Stimulated activated CD8-positive, alpha-beta memory T cell treated with anti-CD3 and anti-CD28 coated beads, Interleukin-4, amount 100 ng/mL, for 24 hours (primary cell): ENCODE data around the gene USP7.

ENCODE experiments used
- DNase-seq: peaks from one replicate; pipeline ENCODE4 v3.0.0-alpha.2; 2020; ENCODE audit warnings: low read depth

Gene USP7

DNA sequence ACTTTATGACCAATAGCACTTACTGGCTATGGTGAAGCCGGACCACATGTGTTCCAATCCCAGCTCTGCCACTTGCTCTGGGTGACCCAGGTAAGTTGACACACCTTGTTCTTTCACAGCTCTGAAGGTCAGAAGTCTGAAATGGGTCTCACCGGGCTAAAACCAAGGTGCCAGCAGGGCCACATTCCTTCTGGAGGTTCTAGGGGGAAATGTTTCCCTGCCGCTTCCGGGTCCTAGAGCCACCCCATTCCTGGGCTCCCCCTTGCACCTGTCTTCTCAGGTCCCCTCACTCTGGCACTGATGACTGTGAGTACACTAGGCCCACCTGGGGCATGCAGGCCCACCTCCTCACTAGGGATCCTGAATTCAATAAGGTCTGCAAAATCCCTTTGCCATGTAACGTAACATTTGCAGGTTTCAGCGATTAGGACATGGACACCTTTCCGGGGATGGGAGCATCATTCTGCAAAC, 11.4 kb downstream of the USP7 start:
- no peak for DNase-seq

DNA sequence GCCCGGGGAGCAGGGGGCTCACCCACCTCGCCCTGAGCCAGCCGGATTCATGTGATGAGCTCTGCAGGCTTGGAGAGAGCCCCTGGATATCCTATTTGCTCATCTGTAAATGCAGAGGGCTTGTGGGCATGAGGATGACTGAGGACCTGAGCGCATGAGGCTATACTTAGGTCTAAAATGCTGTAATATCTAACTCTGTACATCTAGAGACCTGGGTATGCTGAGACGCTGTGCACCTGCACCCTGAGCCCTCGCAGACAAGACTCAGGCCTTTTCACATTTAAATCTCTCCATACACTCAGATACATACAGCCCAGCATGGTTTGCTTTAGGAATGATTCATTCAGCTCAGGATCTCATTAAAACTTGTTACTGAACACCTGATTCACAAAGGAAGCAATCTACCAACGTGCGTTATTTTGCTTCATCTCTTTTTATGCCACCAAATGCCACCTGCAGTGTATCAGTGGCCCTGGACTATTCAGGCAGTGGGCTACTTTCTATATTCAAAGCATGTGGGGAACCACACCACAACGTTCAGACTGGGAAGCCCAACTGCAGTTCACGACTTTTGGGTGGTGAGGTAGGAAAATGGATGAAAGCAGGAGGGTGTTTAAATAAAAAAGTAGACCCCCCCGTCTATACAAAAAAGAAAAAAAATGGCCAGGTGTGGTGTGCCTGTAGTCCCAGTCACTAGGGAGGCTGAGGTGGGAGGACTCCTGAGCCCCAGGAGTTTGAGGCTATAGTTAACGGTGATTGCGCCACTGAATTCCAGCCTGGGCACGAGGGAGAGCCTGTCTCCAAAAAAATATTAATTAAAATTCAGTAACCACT, 12.0 kb downstream of the USP7 start:
- DNase-seq, result no peak

DNA sequence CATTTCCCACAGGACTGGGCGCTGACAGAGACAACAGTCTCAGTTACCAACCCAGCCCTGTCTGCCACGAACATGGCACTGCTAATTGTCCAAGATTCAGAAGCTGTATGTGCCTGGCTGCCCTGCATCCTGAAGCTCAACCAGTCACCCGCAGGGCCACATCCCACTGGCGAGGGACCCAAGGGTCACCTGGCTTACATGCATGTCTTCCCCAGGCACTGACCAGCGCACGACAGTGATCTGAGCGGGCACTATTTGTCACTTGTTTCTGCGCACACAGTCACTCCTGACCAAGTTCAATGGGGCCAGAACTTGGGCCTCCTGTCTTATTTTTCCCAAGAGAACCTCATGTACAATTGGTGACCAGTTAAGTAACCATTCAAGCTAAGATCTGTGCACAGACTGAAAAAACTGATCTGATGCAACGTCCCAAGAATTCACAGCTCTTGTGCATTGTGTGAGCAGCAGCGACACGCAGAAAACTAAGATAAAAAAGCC, 13.1 kb downstream of the USP7 start:
- no peak for DNase-seq

DNA sequence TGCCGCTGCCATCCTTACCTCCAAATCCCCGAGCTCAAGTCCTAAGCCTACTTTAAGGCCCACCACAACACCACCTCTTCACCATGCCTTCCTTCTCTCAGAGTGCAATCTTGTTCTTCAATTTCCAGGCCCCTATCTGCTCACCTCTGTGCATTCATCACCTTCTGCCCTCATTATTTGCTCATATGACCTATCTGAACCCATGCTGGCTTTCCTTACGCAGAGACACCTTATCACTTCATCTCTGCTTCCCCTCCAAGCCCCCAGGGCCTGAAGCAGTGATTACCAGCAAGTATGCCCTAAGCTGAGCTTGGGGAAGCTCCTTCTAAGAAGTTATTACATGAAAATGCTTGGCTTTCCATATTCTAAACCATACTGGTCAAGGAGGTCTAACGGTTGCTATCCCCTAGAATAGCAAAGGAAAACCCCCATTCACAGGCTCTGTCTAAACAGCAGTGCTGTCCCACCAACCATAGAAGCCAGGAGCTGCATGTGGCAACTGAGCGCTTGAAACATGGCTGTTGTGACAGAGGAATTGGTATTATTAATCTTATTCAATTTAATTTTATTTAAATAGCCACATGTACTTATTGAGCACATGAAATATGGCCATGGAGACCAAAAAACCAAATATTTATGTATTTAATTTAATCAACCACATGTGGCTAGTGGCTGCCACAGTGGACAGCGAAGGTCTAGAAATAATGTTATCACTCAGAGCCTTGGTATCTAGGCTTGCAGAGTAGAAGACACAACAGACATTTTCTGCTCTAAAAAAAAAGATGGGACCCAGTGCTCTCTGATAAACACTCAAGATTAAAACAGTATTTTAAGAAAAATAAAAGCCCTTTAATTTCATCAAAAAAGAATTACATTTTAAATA, 13.9 kb downstream of the USP7 start:
- DNase-seq, result no peak

DNA sequence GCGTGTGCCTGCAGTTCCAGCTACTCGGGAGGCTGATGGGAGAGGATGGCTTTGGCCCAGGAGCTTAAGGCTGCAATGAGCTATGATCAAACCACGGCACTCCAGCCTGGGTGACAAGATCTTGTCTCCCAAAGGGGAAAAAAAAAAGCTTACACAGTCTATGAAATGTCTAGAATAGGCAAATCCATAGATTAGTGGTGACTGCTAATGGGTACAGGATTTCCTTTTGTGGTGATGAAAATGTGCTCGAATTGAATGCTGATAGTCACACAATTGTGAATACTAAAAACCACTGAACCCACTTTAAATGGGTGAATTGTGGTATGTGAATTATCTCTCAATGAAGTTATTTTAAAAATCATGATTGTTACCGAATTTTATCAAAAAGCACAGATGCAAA, 14.9 kb downstream of the USP7 start:
- DNase-seq, result no peak

DNA sequence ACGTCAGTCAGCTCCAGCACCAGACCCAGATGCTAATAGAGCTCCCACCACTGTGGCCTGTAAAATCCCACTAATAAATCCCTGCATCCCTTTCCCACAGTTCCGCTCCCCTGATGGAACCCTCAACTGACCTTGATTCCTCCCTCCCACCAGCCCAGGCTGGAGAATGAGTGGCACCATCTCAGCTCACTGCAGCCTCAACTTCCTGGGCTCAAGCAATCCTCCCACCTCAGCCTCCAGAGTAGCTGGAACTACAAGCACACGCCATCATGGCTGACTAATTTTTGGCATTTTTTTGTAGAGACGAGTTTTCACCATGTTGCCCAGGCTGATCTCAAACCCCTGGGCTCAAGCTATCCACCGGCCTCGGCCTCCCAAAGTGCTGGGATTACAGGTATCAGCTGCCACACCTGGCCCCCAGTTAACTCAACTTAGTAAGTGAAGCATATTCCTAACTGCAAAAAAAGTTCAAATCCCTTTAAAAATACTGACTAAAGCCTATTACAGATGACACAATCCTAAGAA, 15.6 kb downstream of the USP7 start:
- no peak for DNase-seq

DNA sequence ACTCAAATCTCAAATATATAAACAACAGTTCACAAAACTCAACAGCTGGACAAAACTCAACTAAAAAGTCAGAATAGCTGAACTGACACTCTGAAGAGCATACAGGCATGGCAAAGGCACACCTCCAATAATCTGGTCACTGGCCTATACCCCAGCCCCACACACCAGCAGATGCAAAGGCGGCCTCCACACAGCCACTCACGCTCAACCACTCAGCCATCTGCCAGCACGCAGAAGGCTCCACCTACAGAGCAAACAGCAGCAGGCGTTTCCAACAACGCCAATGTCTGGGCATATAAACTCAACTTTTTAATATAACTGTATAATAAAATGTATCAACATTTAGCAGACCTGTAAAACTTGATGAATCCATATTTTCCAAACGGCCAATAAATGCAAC, 17.2 kb downstream of the USP7 start:
- no peak for DNase-seq

DNA sequence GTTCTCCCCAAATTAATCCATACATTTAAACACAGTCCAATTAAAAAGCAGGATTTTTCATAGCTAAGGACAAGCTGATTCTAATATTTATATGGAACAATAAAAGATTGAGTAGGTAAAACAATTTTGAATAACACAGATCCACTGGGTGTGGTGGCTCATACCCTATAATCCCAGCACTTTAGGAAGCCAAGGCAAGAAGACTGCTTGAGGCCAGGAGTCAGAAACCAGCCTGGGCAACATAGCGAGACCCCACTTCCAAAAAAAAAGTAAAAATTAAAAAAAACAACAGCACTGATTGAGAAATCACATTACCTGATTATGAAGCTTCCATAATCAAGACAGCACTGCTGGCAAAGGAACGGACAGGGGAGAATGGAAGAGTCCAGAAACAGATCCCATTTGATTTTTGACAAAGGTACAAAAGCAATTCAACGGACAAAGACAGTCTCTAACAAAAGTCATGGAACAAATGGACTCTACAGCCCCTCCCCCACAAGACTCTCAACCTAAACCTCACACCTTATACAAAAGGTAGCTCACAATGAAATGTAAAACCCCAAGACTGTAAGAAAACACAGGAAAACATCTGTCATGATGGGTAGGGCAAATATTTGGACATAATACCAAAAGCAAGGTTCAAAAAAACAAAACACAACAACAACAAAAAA, 17.9 kb downstream of the USP7 start:
- no peak for DNase-seq

DNA sequence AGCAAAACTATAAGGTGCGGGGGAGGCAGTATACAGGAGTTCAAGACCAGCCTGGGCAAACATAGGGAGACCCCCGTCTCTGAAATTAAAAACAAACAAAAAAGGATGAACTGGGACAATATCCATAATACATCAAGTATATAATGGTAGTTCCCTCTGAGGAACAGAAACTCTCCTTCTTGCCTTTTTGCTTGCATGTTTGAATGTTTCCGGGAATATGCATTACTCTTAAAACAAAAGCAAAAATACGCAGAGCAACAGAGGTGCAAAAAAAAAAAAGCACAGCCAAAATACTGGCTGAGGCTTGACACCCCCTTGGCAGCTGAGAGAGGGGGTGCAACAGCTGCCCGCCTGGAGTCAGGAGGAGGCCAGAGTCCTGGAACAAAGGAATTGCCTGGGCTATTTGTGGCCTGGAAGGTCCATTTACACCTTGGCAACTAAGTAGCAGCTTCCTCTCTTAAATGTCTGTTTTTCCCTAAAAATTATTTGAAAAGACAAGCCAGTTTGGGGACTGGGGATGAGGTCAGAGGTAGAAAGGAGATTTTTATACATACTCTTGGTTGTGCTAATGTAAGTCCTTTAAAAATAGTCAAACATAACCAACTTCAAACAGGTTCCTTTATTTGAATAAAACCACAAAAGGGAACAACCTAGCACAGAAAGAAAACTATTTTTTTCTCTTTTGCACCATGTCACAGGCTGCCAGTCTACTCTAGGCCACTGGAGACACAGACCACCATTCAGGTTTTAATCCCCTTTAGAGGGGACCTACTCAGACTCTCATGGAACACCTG, 19.5 kb downstream of the USP7 start:
- no peak for DNase-seq

DNA sequence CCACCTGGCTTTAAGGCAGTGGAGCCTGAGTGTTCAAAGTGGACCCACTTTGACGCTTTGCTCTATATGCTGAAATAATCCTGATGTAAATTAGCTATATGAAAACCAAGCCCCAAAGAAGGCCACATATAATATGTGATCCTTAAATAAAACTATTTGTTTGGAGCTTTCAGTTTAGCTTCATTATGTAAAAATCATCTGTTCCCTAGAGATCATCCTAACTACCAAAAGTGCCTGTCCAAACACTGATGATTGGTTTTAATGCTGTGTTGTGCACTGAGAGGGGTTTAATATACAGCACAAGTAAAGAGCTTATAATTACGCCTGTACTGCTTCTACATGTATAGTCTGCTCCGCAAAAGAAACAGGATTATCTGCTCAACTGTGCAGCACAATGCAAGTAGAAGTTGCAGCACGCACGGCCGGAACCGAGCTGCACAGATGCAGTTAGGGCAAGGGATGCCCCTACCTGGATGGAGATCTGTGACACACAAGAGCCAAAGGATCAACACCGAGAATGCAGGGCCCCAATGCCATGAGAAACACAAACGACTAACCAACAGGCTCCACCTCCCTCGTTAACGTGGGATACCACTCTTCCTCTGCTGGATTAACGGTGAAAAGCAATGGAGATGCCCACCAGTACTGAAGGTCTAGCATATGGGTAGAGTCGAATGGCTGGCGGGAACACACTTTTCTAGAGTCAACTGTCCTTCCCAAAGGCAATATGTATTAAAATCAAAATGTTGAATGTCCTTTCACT, 20.5 kb downstream of the USP7 start:
- no peak for DNase-seq

DNA sequence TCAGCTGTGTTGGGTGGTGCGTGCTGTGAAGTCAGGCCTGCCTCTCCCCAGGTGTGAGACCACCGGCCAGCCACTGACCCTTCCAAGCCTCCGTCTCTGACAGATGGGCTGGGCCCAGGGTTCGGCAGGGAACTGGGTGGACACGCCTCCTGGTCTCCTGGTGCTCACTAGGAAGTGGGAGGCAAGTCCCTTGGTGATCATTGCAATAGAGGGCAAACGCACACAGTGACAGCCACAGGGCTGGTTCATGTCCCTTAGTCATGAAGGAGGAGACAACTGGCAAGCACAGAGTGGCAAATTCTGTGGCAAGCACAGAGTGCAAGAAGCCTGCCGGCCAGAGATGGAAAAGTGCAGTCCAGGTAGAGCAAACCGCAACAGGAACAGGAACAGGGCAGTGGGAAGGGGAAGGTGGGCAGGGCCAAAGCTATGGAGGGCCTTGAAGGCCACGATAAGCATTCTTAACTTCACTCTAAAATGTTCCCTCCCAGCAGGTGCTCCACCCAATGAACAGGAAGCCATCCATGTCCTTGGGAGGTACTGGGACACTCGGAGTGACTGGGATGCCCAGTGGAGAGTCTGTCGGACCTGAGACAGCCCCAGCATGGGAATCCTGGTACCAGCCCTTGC, 21.9 kb downstream of the USP7 start:
- no peak for DNase-seq

DNA sequence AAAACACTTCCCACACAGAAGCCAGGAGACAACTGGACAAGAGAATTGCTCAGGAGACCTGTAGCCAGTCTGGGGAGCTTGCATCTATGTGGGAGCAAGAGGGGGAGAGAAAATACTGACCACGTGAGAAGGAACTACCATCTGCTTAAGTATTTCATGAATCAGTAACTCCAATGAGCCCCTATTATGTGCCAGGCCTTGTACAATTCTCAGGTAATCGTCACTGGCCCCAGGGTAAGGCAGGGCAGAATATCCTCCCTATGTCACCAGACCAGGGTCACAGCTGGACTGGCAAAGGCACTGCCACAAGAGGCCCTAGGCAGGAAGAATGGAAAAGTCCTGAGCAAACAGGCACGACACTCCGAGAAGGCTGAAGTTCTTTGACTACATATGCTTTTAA, 25.9 kb downstream of the USP7 start:
- DNase-seq, result no peak

DNA sequence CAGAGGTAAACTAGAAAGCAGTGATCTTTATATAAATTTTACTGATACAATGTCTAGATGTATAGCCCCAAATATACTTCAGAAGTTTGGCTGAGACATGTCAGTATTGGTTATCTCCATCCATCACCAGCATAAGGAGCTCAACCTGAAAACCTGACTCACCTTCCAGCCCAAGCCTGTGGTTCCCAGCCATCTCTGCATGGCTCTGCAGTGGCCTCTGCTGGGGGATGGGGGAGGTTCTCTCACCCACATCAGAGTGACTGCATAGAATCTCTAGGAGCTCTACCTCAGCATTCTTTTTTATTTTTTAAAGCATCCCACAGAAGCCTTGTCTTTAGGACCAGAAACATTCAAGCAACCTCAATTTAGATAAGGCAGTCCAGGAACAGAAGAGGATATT, 27.3 kb downstream of the USP7 start:
- DNase-seq, result peak; percentile 63

DNA sequence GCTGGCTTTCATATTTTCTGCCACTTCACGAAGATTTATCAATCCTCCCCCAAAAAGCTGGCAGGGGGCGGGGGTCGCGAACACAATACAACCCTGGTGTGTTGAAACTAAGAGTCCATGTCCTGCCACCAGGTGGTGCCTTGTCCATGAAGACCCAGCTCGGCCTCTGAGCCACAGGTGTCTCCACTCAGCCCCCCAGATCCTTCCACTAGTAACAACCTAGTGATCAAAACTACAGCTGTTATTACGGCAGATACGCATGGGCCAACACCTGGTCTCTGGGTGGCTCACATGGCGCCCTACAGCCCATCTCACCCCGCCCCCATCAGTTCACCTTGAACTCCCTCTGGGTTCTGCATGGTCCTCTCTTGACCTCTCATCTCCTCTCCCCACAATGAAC, 27.7 kb downstream of the USP7 start:
- no peak for DNase-seq

DNA sequence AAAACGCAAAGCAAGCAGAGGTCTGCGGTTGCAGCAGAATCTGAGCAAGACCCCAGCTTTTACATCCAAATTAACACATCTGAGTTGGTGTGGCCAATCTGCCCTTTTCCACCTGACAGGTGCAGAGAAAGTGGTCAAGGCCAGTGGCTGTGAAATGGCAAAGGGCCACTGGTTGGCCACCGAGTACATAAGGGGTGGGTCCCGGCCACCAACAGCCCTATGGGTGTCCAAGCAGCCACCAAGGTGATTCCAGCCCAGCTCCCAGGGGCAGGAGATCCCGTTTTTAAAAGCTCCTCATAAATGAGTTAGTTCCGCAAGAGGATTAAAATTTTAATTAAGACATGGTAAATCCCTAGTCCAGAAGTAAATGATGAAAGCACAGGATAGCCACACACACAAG, 29.1 kb downstream of the USP7 start:
- DNase-seq, result no peak

DNA sequence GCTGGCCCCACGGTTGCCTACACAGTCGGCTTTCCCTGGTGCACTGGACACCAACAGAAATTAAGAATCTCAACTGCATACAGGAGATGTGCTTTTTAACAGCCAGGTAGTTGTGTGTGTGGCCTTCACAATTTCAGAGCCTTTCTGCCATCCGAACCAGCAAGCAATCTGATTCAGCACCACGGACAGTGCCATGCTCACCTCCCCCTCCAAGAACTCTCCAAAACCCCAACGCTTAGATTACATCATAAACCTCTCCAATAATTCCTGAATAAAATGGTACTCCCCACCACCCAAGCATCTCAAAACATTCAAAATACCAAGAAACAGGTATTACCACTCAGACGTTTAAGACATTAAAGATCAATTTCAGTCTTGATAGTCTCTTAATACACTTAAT, 31.8 kb downstream of the USP7 start:
- peak; percentile 29 for DNase-seq

DNA sequence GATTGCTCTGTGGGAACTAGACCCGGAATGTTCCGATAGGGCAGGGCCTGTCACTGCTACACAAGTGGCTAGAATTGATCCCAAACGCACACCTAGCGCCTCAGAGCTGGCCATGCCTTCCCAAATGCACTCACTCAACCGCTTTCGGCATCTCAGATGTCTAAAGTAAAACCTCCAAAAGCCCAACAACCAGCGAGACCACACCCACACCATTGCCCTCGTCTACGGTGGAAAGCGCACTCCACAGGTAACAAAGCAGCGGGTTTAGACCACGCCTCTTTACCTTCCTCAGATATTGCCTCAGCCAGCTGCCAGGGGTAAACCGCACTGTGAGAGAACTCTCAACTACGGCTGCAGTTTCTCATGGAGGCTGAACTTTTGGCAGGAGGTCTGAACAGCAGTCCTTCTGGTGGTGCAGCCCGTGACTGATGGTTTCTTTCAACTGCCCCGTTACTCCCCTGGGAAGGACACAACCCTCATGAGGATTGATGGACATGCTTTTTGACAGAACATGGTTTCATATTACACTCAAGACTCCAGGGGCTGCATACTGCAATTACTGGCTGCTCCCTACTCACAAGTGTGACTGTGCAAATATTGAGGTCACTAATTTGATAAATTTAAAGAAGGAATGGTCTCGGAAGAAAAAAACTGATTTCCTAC, 34.5 kb downstream of the USP7 start:
- DNase-seq, result no peak

DNA sequence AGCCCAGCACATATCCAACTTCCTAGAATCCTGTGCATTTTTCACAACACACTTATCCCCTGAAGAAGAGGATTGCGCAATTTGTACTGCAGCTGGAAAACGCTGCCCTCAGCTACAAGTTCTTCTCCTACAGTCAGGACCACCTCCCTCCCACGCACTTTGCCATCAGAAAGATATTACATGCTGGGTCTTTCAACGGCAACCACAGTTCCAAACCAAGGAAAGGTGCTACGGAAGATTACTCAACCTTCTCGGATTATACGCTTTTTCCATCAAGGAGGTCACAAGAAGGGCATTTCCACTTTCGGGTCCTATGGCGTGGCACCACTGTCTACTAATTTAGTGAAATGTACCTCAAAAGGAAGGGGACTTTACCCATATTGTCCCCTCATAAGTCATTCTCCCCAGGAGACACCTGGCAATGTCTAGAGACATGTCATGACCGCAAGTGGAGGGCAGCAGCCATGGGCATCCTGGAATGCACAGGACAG, 35.2 kb downstream of the USP7 start:
- DNase-seq, result no peak

DNA sequence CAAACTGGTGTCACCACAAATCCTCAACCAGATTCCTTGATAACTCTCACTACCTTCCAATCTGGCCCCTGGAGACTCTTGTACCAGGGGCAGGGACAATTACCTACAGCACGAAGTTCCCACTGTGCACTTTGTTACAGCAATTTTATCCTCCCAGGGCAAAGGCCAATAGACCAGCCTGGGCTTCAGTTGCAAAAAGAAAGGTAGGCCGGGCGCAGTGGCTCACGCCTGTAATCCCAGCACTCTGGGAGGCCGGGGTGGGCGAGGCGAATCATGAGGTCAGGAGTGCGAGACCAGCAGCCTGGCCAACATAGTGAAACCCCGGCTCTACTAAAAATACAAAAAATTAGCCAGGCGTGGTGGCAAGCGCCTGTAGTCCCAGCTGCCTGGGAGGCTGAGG, 36.9 kb downstream of the USP7 start:
- DNase-seq, result no peak
